Tibial artery (tissue), 4 donors: ENCODE results near the gene OR51I1.

Experiments
- DNase-seq, 2 donors: peaks; one replicate each; pipeline ENCODE4 v3.0.0-alpha.2; 2019
- H3K27ac ChIP-seq, 2 donors: fragments of 200-600 bp; sonication (generic) in 1 of 2; 1 replicate in 1 of 2; 2 replicates in 1 of 2; pipeline ENCODE4 v1.5.1; 2018 to 2019; ENCODE audit warnings: mild to moderate bottlenecking in 1 of 2
- H3K27me3 ChIP-seq, 2 donors: fragments of 200-600 bp; sonication (generic) in 1 of 2; one replicate each; pipeline versions ENCODE4 v1.5.1 to v1.6.0; 2016 to 2019
- H3K36me3 ChIP-seq, 3 donors: fragments of 200-600 bp; sonication (generic) in 2 of 3; one replicate each; pipeline ENCODE4 v1.5.1; 2016 to 2019; ENCODE audit warnings: mild to moderate bottlenecking in 2 of 3
- H3K4me1 ChIP-seq, 4 donors: fragments of 200-600 bp; sonication (generic) in 2 of 4; 1 replicate in 3 of 4; 2 replicates in 1 of 4; pipeline ENCODE4 v1.5.1; 2016 to 2019
- H3K4me3 ChIP-seq, 2 donors: fragments of 200-600 bp; sonication (generic) in 1 of 2; 1 replicate in 1 of 2; 2 replicates in 1 of 2; pipeline ENCODE4 v1.5.1; 2018 to 2019; ENCODE audit warnings: mild to moderate bottlenecking in 2 of 2
- H3K9me3 ChIP-seq, 3 donors: fragments of 200-600 bp; sonication (generic) in 1 of 3; one replicate each; pipeline ENCODE4 v1.5.1; 2016 to 2019
- CTCF ChIP-seq, 2 experiments: fragments of 200-600 bp in 1 of 2; fragments of 450-650 bp in 1 of 2; IDR thresholded peaks; one replicate each; pipeline ENCODE4 v1.5.1; 2017 to 2019; ENCODE audit warnings: antibody characterized with exemption in 2 of 2, mild to moderate bottlenecking in 1 of 2, moderate library complexity in 1 of 2
- intact Hi-C: fragments of 100-400 bp; cut with DNase I; formaldehyde crosslinking; loops from one replicate; pipeline ENCODE4 v1.15.0; 2023; ENCODE audit warnings: low total_unique reads

Gene OR51I1

GRCh38 chr11:5449432-5449831 lies 8.1 kb upstream of the OR51I1 start:
- Histone ChIP-seq H3K4me1 (no peaks in the 10 kb centered on the region), H3K27me3 (no peaks in the 10 kb centered on the region), H3K4me3 (no peak overlapping the region), H3K36me3 (no peaks in the 10 kb centered on the region), H3K9me3 (no peaks in the 10 kb centered on the region), H3K27ac (no peak overlapping the region)
- intact Hi-C loops, result no loop called here
- no peak for TF ChIP-seq CTCF (IDR thresholded peaks at IDR 0.05)
- DNase-seq, result no peak

- no peak for DNase-seq
- no peaks in the 10 kb centered on the region for H3K27me3 ChIP-seq
- H3K4me1 ChIP-seq, result no peaks in the 10 kb centered on the region
- intact Hi-C loops, result no loop called here
- H3K36me3 ChIP-seq, result no peaks in the 10 kb centered on the region
- no peak for TF ChIP-seq CTCF (IDR thresholded peaks at IDR 0.05)
- H3K9me3 ChIP-seq, result no peaks in the 10 kb centered on the region
- H3K4me3 ChIP-seq, result no peak within 1 kb of the TSS
- H3K27ac ChIP-seq, result no peak within 1 kb of the TSS
These were observed 7.7 kb upstream of the OR51I1 start, which contains the start of gene OR51I2 for GRCh38 chr11:5449023-5449422. TSS of gene OR51I2 (plus strand) at chr11:5449323. CDS start at chr11:5453489, 4,166 bp downstream.

- intact Hi-C loops, result no loop called here
- Histone ChIP-seq H3K27ac (no peak overlapping the region), H3K36me3 (no peaks in the 10 kb centered on the region), H3K27me3 (no peaks in the 10 kb centered on the region), H3K4me3 (no peak overlapping the region), H3K4me1 (no peaks in the 10 kb centered on the region), H3K9me3 (no peaks in the 10 kb centered on the region)
- DNase-seq, result no peak
- TF ChIP-seq CTCF (IDR thresholded peaks at IDR 0.05), result no peak
These were observed 2.6 kb upstream of the OR51I1 start for GRCh38 chr11:5443835-5444393.

GRCh38 chr11:5423131-5423530 lies 18.2 kb downstream of the OR51I1 start:
- no peaks in the 10 kb centered on the region for H3K4me1 ChIP-seq
- no peak for DNase-seq
- intact Hi-C loops, result no loop called here

GRCh38 chr11:5421811-5422210 lies 19.5 kb downstream of the OR51I1 start, which contains the start of gene OR51Q1:
TSS of gene OR51Q1 (plus strand) at chr11:5422111. CDS start at chr11:5422201, 90 bp downstream.
- H3K4me1 ChIP-seq, result no peaks in the 10 kb centered on the region
- H3K4me3 ChIP-seq, result no peak within 1 kb of the TSS
- H3K27me3 ChIP-seq, result no peaks in the 10 kb centered on the region
- no peak for TF ChIP-seq CTCF (IDR thresholded peaks at IDR 0.05)
- intact Hi-C loops, result no loop called here
- DNase-seq, result no peak
- no peak within 1 kb of the TSS for H3K27ac ChIP-seq
- no peaks in the 10 kb centered on the region for H3K9me3 ChIP-seq
- H3K36me3 ChIP-seq, result no peaks in the 10 kb centered on the region

More at GRCh38 chr11:5423131-5423530, 18.2 kb downstream of the OR51I1 start:
- Histone ChIP-seq H3K9me3 (no peaks in the 10 kb centered on the region), H3K27ac (no peak overlapping the region), H3K36me3 (no peaks in the 10 kb centered on the region), H3K4me3 (no peak overlapping the region), H3K27me3 (no peaks in the 10 kb centered on the region)
- no peak for TF ChIP-seq CTCF (IDR thresholded peaks at IDR 0.05)

GRCh38 chr11:5420993-5421392 lies 20.3 kb downstream of the OR51I1 start:
- TF ChIP-seq CTCF (IDR thresholded peaks at IDR 0.05), result no peak
- no peaks in the 10 kb centered on the region for H3K4me1 ChIP-seq
- H3K27me3 ChIP-seq, result no peaks in the 10 kb centered on the region
- intact Hi-C loops, result no loop called here
- no peaks in the 10 kb centered on the region for H3K9me3 ChIP-seq
- no peak overlapping the region for H3K27ac ChIP-seq
- no peak overlapping the region for H3K4me3 ChIP-seq
- H3K36me3 ChIP-seq, result no peaks in the 10 kb centered on the region
- DNase-seq, result no peak
